HG02973 (cell line): ENCODE data around the gene ITGAL.
"Not testable (repeated sequence)": the region's sequence is repeated elsewhere in the genome, so short reads cannot be mapped to it uniquely, and the experiment has no call there.

Experiments used
- ATAC-seq: cut with Tn5 transposase; IDR thresholded peaks from one replicate; pipeline ENCODE4 v1.9.1; 2021; ENCODE audit warnings: moderate library complexity; ENCODE audit not compliant: unreplicated experiment

Gene ITGAL

DNA sequence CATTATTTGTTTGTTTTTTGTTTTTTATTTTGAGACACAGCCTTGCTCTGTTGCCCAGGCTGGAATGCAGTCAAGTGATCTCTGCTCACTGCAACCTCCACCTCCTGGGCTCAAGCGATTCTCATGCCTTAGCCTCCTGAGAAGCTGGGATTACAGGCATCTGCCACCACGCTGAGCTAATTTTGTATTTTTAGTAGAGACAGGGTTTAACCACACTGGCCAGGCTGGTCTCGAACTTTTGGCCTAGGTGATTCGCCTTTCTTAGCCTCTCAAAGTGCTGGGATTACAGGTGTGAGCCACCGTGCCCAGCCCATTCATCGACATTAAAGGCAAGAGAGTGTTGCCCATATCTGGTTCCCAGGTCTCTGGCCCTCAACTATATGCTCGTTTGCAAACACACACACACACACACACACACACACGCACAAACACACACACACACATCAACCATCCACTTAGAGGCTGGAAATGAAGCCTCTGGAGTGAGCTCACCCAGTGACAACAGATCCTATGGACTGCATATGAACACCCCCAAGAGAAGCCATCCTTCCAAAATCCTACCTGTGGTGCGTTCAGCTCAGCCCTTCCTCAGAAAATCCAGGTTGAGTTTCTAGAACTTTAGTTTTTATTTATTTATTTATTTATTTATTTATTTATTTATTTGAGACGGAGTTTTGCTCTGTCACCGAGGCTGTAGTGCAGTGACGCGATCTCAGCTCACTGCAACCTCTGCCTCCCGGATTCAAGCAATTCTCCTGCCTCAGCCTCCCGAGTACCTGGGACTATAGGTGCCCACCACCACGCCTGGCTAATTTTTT lies 14.6 kb upstream of the ITGAL start:
- no peak for ATAC-seq

DNA sequence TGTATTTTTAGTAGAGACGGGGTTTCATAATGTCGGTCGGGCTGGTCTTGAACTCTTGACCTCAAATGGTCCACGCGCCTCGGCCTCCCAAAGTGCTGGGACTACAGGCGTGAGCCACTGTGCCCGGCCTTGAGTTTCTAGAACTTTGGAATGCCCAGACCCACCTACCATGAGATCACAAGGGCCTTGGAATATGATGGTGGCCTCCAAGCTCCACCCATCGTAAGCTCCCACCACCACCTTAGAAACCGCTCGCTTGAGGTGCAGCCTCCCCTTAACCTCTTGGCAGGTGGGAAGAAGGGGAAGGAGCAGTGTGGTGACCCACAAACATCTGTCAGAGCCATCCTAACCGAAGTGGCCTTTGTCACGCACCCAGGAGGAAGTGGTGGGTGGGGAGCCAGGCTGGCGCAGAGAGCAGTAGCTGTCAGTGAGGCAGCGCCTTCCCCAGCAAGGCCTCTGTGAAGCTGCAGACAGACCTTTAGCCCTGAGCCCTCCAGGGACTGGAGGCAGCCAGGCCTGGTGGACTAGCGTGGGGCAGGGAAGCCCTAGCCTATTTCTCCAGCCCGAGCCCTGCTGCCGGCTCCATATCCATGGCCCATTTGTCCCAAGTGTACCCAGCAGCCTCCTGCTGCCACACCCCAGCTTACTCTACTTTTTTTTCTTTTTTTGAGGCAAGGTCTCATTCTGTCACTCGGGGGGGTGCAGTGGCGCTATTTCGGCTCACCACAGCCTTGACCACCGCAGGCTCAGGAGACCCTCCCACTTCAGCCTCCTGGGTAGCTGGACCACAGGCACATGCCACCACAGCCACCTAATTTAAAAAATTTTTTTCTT lies 13.8 kb upstream of the ITGAL start:
- peak; percentile 80 for ATAC-seq

DNA sequence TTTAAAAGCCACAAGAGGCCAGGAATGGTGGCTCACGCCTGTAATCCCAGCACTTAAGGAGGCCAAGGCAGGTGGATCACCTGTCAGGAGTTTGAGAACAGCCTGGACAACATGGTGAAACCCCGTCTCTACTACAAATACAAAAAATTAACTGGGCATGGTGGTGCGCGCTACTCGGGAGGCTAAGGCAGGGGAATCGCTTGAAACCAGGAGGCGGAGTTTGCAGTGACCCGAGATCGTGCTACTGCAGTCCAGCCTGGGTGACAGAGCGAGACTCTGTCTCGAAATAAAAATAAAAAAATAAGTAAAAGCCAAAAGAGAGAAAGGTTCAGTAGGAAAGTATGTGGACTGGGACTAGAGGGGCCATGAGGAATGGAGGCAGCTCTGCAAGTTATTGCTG lies 13.1 kb upstream of the ITGAL start:
- peak; percentile 5 for ATAC-seq

DNA sequence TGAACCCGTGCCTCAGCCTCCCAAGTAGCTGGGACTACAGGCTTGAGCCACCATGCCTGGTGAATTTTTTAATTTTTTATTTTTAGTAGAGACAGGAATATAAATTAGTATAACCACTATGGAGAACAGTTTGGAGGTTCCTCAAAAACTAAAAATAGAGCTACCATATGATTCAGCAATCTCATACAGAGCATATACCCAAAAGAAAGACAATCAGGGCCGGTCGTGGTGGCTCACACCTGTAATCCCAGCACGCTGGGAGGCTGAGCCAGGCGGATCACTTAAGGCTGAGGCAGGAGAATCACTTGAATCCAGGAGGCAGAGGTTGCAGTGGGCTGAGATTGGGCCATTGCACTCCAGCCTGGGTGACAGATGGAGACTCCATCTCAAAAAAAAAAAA lies 11.1 kb upstream of the ITGAL start:
- not testable (repeated sequence) for ATAC-seq

DNA sequence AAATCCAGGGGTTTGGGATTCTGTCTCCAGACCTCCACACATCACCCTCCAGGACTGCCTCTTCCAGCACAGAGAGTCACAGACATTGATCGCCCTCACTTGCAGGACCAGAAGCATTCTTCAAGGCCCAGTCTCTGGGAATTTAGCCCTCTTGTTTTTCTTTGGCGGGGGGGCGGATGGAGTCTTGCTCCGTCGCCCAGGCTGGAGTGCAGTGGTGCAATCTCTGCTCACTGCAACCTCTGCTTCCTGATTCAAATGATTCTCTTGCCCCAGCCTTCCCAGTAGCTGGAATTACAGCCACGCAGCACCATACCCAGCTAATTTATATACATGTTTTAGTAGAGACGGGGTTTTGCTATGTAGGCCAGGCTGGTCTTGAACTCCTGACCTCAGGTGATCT lies 8.5 kb upstream of the ITGAL start:
- ATAC-seq, result no peak

DNA sequence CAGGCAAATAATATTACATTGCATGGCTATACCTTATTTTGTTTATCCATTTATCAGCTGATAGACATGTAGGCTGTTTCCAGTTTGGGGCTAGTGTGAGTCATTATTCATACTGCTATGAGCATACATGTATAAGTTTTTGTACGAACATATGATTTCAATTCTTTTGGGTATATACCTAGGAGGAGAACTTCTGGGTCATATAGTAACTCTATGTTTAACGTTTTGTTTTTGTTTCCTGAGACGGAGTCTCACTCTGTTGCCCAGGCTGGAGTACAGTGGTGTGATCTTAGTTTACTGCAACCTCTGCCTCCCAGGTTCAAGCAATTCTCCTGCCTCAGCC lies 2.4 kb upstream of the ITGAL start:
- no peak for ATAC-seq

DNA sequence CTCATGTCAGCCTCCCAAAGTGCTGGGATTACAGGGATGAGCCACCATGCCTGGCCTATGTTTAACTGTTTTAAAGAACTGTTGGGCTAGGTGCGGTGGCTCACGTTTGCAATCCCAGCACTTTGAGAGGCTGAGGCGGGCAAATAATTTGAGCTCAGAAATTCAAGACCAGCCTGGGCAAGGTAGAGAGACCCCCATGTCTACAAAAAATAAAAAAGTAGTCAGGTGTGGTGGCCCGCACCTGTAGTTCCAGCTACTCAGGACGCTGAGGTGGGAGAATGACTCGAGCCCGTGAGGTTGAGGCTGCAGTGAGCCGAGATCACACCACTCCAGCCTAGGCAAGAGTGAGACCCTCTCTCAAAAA lies 1.9 kb upstream of the ITGAL start:
- no peak for ATAC-seq

DNA sequence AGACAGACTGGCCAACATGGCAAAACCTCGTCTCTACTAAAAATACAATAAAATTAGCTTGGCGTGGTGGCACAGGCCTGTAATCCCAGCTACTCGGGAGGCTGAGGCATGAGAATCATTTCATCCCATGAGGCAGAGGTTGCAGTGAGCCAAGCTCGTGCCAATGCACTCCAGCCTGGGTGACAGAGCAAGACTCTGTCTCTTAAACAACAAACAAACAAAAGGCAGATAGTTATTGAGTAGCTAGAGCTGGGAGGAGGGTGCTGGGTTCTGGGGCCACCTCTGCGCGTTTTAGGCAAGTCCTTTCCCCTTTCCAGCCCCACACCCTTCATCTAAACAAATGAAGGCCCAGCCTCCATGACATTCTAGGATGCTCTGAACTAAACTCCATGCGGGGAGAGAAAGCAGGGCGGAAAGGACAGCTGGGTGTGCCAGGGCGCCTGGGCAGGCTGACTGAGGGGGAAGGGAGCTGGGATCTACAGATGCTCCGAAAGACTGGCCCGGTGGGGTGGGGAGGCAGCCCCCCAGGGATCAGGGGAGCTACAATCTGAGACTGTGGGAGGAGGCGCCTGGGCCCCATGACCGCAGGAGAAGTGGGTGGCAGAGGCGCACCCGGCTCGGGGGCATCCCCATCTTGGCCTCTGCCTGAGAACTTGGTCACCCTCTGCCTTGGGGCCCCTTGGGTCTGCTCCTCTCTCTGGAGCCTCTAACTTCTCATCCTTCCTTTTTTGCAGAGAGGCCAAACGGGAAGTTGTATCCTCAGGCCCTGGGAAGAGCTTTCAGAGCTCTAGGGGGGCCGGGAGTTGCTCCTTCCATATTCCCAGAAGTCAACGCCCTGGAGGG lies 910 bp downstream of the ITGAL start:
- no peak for ATAC-seq

DNA sequence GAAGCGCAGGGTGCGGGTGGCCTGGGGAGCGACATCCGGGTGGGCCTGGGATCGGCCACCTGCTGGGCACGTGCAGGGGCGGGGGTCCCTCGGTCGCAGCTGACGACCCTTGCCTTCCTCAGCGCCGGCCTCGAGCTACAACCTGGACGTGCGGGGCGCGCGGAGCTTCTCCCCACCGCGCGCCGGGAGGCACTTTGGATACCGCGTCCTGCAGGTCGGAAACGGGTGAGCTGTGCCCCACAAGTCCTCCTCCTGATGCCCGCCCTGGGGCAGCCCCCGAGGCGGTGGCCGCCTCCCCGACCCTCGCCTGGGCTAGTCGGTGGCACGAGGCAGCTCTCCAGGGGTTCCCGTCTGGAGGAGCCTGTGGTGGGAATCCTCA lies 1.5 kb downstream of the ITGAL start:
- no peak for ATAC-seq

DNA sequence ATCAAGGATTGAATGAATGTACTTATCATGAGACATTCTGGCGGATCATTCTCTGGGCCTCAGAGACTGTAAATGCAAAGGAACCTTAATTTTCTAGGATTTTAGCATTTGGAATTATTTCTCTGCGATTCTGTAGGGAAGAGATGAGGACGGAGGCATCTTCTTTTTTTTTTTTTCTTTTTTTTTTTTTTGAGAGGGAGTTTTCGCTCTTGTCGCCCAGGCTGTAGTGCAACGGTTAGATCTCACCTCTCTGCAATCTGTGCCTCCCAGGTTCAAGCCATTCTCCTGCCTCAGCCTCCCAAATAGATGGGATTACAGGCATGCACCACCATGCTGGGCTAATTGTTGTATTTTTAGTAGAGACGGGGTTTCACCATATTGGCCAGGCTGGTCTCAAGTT lies 2.1 kb downstream of the ITGAL start:
- ATAC-seq, result no peak

DNA sequence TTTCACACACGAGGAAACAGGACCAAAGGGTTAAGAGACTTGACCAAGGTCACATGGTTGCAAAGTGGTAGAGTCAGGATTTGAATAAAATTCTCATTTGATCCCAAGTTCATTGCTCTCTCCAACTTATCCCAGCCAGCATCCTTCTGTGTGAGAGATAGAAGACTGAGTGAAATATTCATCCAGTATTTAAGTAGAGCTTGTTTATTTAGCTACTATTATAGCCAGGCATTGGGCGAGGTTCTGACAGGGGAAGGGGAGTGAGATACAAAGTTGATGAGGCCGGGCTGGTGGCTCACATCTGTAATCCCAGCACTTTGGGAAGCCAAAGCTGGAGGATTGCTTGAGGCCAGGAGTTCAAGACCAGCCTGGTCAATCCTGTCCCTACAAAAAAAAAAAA lies 4.4 kb downstream of the ITGAL start:
- no peak for ATAC-seq

DNA sequence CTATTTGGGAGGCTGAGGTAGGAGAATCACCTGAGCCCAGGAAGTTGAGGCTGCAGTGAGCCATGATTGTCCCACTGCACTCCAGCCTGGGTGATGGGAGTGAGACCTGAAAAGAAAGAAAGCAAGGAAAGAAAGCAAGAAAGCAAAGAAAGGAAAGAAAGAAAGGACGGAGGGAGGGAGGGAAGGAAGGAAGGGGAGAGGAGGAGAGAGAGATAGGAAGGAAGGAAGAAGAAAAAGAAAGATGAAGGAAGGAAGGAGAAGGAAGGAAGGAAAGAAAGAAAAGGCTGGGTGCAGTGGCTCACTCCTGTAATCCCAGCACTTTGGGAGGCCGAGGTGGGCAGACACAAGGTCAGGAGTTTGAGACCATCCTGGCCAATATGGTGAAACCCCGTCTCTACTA lies 5.2 kb downstream of the ITGAL start:
- ATAC-seq, result not testable (repeated sequence)

DNA sequence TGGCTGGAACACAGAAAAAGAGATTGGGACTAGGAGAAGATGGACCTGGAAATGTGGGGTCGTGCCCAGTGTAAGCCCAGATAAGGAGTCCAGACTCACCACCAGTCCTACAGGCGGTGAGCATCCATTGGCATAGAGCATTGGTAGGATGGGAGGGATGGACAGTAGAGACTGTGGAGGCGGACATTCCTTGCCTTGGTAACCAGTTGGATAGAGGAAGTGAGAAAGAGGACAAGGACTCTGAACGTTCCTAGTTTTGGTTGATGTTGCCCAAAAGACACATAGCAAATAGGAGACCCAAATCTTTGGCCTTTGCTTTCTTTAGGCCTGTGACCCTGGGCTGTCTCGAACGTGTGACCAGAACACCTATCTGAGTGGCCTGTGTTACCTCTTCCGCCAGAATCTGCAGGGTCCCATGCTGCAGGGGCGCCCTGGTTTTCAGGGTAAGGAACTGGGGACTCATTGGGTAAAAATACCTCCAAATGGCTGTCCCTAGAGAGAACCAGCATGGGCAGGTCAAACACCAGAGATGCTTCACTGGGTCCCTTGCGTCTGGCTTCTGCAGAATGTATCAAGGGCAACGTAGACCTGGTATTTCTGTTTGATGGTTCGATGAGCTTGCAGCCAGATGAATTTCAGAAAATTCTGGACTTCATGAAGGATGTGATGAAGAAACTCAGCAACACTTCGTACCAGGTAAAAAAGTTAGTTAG lies 6.4 kb downstream of the ITGAL start:
- no peak for ATAC-seq

DNA sequence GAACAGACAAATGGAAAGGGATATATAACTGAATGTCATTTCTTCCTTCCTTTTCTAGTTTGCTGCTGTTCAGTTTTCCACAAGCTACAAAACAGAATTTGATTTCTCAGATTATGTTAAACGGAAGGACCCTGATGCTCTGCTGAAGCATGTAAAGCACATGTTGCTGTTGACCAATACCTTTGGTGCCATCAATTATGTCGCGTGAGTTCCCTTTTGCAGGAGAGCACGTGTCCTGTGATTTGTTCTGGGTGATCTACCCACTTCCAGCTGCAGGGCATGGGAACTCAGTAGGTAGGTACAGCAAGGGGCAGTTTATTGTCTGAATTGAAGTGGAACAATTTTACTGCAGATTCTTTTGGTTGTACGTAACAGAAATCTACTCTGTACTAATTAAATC lies 8.8 kb downstream of the ITGAL start:
- ATAC-seq, result no peak

DNA sequence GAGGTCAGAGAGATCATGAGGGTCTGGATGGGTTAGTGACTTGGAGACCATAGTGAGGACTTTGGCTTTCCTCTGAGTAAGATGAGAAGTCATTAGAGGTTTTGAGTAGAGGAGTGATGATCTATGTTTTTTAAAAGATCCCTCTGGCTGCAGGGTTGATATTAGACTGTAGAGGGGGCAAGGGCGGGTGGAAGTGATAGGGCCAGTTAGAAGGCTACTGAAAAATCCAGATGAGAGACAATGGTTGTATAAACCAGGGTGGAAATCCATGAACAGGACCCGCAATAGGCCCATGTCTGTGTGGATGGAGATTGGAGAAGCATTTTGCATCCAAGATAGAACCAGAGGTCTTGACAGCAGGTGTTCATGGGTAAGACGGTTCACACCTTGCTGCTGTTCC lies 9.8 kb downstream of the ITGAL start:
- no peak for ATAC-seq

DNA sequence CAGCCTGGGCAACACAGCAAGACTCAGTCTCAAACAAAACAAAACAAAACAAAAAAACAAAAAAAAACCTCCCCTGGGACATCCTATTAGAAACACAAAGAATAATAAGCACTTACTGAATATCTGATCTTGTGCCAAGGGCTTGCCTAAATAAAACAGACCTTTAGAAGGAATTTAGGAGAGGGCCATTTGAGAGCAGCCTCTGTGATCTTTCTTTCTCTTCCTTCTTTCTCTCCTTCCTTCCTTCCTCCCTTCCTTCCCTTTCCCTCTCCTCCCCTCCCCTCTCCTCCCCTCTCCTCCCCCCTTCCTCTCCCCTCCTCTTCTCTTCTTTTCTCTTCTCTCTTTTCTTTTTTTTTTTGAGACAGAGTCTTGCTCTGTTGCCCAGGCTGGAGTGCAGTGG lies 12.3 kb downstream of the ITGAL start:
- no peak for ATAC-seq

DNA sequence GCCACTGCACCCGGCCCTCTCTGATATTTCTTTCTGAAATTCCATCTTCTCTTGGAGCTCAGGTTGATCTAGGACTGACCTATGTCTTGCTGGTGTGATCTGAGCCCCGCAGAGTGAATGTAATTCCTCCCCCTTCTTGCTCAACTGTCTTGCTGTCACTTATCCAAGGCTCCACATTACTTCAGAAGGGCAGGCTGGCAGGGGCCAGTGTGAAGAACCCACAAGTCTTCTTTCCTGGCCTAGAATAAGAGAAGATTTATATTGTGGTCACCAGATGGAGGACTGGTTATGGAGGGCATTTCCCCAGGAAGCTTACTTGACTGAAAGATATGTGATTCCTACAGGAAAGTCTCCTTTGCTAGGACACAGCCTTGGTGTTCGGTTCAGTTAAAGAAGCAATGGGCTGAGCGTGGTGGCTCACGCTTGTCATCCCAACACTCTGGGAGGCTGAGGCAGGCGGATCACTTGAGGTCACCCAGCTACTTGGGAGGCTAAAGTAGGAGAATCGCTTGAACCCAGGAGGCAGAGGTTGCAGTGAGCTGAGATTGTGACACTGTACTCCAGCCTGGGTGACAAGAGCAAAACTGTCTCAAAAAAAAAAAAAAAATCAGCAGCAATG lies 13.4 kb downstream of the ITGAL start:
- ATAC-seq, result no peak

DNA sequence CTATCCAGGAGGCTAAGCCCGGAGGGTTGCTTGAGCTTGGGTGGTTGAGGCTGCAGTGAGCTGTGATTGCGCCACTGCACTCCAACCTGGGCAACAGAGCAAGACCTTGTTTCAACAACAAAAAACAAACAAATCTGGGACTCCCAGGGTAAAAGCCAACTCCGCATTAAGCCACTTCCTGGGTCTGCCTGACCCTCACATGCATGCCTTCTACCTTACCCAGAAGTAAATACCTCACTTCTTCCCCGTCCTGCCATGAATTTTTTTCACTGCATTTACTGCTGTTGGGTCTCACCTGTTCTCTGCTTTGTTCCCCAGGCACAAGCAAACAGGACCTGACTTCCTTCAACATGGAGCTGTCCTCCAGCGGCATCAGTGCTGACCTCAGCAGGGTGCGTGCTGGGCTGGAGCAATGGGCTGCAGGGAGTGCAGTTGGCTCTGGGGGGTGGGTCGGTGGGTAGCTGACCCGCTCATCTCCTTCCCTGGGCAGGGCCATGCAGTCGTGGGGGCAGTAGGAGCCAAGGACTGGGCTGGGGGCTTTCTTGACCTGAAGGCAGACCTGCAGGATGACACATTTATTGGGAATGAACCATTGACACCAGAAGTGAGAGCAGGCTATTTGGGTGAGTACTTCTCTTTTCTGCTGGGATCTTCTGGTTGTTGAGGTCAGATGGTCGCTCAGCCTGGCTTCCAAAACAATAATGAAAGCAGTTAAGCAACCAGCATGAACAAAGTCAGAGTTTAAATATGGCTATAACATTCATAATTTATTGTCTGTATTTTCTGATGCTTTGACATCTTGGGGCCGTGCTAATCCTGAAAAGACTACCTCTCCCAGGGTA lies 16.4 kb downstream of the ITGAL start:
- ATAC-seq, result no peak

DNA sequence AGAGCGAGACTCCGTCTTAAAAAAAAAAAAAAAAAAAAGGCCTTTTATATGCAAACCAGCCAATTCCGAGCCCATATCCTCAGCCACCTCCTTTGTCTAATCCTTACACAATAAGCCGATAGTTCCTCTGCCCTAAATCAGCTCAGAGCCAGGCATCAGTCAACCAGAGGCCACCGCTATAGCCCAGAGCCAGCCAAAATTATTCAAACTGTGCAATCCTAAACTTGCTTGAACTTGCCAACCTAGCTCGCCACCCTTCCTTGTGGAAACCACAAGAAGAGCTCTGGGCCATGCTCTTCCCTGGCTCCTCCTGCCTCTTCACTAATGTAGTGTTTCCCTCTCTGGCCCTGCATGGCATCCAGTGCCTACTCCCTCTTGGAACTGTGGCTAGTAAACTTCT lies 17.7 kb downstream of the ITGAL start:
- ATAC-seq, result no peak

DNA sequence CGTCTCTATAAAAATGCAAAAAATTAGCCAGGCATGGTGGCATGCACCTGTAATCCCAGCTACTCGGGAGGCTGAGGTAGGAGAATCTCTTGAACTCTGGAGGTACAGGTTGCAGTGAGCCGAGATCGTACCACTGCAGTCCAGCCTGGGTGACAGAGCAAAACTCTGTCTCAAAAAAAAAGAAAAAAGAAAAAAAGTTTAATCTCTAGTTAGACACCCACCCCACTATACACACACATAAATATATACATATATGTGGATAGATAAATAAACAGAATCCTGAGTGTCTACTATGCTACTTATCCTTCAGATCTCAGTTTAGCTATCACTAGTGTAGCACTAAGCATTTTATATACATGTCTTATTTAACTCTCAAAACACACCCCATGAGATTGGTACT lies 18.7 kb downstream of the ITGAL start:
- ATAC-seq, result no peak
